Subcutaneous adipose tissue (tissue), 4 donors: ENCODE measurements around the gene RBM20. TPM values are rescaled to one million over a fixed set of nuclear protein-coding genes. Genes with fewer than 3 reads are reported as not detected.

Source experiments
- CTCF ChIP-seq: fragments of 450-650 bp; IDR thresholded peaks from one replicate; pipeline ENCODE4 v1.5.1; 2016; ENCODE audit warnings: low read depth, mild to moderate bottlenecking, control low read depth, antibody characterized with exemption, moderate library complexity
- total RNA-seq, 4 donors: library from RNA; depleted of rRNA; stranded (reverse); fragments of >200 nt; gene quantifications; one replicate each; pipeline ENCODE4 v1.1.0, GENCODE V29; 2016

The RBM20 gene
- total RNA-seq, 4 donors from 2014 or later, result 0.88 to 10.3 (median 3.5) TPM

GRCh38 chr10:110811791-110812581 lies 167.8 kb downstream of the RBM20 start:
- TF ChIP-seq CTCF, result no peak

GRCh38 chr10:110812583-110812982 lies 168.4 kb downstream of the RBM20 start:
- TF ChIP-seq CTCF, result no peak

- no peak for TF ChIP-seq CTCF
These were observed 169.8 kb downstream of the RBM20 start for GRCh38 chr10:110813743-110814472.

- TF ChIP-seq CTCF, result no peak
These were observed 171.3 kb downstream of the RBM20 start for GRCh38 chr10:110815354-110816004.

GRCh38 chr10:110817614-110818013 lies 173.5 kb downstream of the RBM20 start:
- no peak for TF ChIP-seq CTCF

GRCh38 chr10:110818311-110819256 lies 174.4 kb downstream of the RBM20 start:
- TF ChIP-seq CTCF, result no peak
